GM12873 (cell line): ENCODE results near the gene LRRFIP1.

Source experiments
- CTCF ChIP-seq: IDR thresholded peaks from 2 replicates; pipeline ENCODE4 v1.5.1; 2012; ENCODE audit warnings: low read depth, mild to moderate bottlenecking, moderate library complexity, low read length, control low read depth; ENCODE audit not compliant: insufficient read depth; ENCODE audit errors: missing control alignments

The LRRFIP1 gene

GRCh38 chr2:237649541-237650454, 22.4 kb downstream of the LRRFIP1 start:
- no peak for TF ChIP-seq CTCF

GRCh38 chr2:237650455-237650850, 23.1 kb downstream of the LRRFIP1 start:
- no peak for TF ChIP-seq CTCF

- no peak for TF ChIP-seq CTCF
These were observed 24.4 kb downstream of the LRRFIP1 start for GRCh38 chr2:237651761-237652160.

GRCh38 chr2:237652181-237652580, 24.8 kb downstream of the LRRFIP1 start:
- no peak for TF ChIP-seq CTCF

- TF ChIP-seq CTCF, result no peak
These were observed 25.5 kb downstream of the LRRFIP1 start for GRCh38 chr2:237652854-237653253.

- no peak for TF ChIP-seq CTCF
These were observed 26.6 kb downstream of the LRRFIP1 start for GRCh38 chr2:237653776-237654558.

GRCh38 chr2:237657063-237657462, 29.7 kb downstream of the LRRFIP1 start:
- no peak for TF ChIP-seq CTCF
